Measurements from ENCODE around the gene HSD11B1. TPM values are rescaled to one million over a fixed set of nuclear protein-coding genes. Genes with fewer than 3 reads are reported as not detected.

The HSD11B1 gene
- total RNA-seq, 1 experiment from 2014 or later: not detected

- no peak for ATAC-seq
- Mint-ChIP-seq H3K9me3 (no peaks in the 10 kb centered on the region), H3K4me1 (no peaks in the 10 kb centered on the region), H3K4me3 (no peak overlapping the region), H3K27ac (no peak overlapping the region), H3K27me3 (ENCODE audit: low read depth) (peaks cover 18% of the 10 kb centered on the region), H3K36me3 (no peaks in the 10 kb centered on the region)
- TF ChIP-seq ETV6 (CRISPR knock-in tag; IDR thresholded peaks at IDR 0.05) (no peak), NFATC4 (CRISPR knock-in tag; IDR thresholded peaks at IDR 0.05) (no peak), ZNF396 (CRISPR knock-in tag; IDR thresholded peaks at IDR 0.05; ENCODE audit: borderline replicate concordance) (no peak), MYBL2 (CRISPR knock-in tag; IDR thresholded peaks at IDR 0.05) (no peak), SMAD4 (CRISPR knock-in tag; IDR thresholded peaks at IDR 0.05) (no peak), ZBTB43 (CRISPR knock-in tag; IDR thresholded peaks at IDR 0.05) (no peak), HMGXB4 (CRISPR knock-in tag; IDR thresholded peaks at IDR 0.05) (no peak), GABPB1 (CRISPR knock-in tag; IDR thresholded peaks at IDR 0.05) (no peak), ERG (CRISPR knock-in tag; IDR thresholded peaks at IDR 0.05) (no peak), E2F4 (CRISPR knock-in tag; IDR thresholded peaks at IDR 0.05; ENCODE audit: borderline replicate concordance, low read depth) (no peak), MXD4 (CRISPR knock-in tag; IDR thresholded peaks at IDR 0.05; ENCODE audit: borderline replicate concordance) (no peak), PRRX2 (CRISPR knock-in tag; IDR thresholded peaks at IDR 0.05) (no peak), ZBTB21 (CRISPR knock-in tag; IDR thresholded peaks at IDR 0.05; ENCODE audit: borderline replicate concordance) (no peak)
- TF ChIP-seq, protein P1, sequence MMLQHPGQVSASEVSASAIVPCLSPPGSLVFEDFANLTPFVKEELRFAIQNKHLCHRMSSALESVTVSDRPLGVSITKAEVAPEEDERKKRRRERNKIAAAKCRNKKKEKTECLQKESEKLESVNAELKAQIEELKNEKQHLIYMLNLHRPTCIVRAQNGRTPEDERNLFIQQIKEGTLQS (CRISPR knock-in tag; conservative IDR thresholded peaks at IDR 0.05): no peak
- ChIA-PET POLR2A (no interaction called here), CTCF (interaction anchor here (0.6 to 2.7 kb wide), 4 partner anchors 9 to 171 kb away, joined by 3 to 13 read pairs (median 3); no protein-coding TSS in a partner anchor)
- DNase-seq (ENCODE audit: low spot score): no peak
Measured at GRCh38 chr1:209737118-209737505, 32.5 kb downstream of the HSD11B1 start.

DNA sequence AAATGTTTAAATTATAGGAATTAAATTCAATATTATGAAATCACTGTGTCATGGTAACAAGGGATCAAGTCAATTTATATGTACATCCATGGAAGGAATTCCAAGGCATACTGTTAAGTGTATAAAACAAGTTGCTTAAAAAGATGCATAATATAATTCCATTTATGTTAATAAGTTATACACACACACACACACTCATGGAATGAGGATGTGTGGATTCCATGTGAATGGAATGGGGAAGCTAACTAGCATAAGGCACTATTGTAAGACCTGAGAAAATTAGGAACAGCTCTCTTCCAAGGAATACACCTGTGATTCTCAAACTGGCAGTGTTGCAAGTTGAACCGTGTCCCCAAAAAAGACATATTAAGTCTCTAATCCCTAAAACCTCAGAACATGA is 33.6 kb downstream of the HSD11B1 start:
- Mint-ChIP-seq H3K9me3 (no peaks in the 10 kb centered on the region), H3K27ac (no peak overlapping the region), H3K36me3 (no peaks in the 10 kb centered on the region), H3K27me3 (ENCODE audit: low read depth) (peaks cover 13% of the 10 kb centered on the region), H3K4me1 (no peaks in the 10 kb centered on the region), H3K4me3 (no peak overlapping the region)
- ChIA-PET POLR2A (no interaction called here), CTCF (interaction anchor here (1.4 kb wide), 1 partner anchor 8 kb away, joined by 3 read pairs; no protein-coding TSS in a partner anchor)
- no peak for ATAC-seq
- no peak for DNase-seq (ENCODE audit: low spot score)
- no peak for TF ChIP-seq SMAD4 (CRISPR knock-in tag; IDR thresholded peaks at IDR 0.05)
- TF ChIP-seq TEAD4 (CRISPR knock-in tag; IDR thresholded peaks at IDR 0.05): no peak
- TF ChIP-seq, protein P2, sequence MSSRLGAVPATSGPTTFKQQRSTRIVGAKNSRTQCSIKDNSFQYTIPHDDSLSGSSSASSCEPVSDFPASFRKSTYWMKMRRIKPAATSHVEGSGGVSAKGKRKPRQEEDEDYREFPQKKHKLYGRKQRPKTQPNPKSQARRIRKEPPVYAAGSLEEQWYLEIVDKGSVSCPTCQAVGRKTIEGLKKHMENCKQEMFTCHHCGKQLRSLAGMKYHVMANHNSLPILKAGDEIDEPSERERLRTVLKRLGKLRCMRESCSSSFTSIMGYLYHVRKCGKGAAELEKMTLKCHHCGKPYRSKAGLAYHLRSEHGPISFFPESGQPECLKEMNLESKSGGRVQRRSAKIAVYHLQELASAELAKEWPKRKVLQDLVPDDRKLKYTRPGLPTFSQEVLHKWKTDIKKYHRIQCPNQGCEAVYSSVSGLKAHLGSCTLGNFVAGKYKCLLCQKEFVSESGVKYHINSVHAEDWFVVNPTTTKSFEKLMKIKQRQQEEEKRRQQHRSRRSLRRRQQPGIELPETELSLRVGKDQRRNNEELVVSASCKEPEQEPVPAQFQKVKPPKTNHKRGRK (CRISPR knock-in tag; IDR thresholded peaks at IDR 0.05; ENCODE audit: borderline replicate concordance): no peak
- TF ChIP-seq TCF7 (CRISPR knock-in tag; IDR thresholded peaks at IDR 0.05; ENCODE audit: low read depth): no peak
- no peak for TF ChIP-seq USF1 (CRISPR knock-in tag; IDR thresholded peaks at IDR 0.05)
- TF ChIP-seq CTCF (IDR thresholded peaks at IDR 0.05): no peak
- no peak for TF ChIP-seq ZBTB21 (CRISPR knock-in tag; IDR thresholded peaks at IDR 0.05; ENCODE audit: borderline replicate concordance)
- no peak for TF ChIP-seq GRHL2 (CRISPR knock-in tag; IDR thresholded peaks at IDR 0.05; ENCODE audit: insufficient replicate concordance, severe bottlenecking)
- no peak for TF ChIP-seq HMGA2 (CRISPR knock-in tag; IDR thresholded peaks at IDR 0.05)
- TF ChIP-seq CREM (CRISPR knock-in tag; IDR thresholded peaks at IDR 0.05): no peak
- TF ChIP-seq, protein P3, sequence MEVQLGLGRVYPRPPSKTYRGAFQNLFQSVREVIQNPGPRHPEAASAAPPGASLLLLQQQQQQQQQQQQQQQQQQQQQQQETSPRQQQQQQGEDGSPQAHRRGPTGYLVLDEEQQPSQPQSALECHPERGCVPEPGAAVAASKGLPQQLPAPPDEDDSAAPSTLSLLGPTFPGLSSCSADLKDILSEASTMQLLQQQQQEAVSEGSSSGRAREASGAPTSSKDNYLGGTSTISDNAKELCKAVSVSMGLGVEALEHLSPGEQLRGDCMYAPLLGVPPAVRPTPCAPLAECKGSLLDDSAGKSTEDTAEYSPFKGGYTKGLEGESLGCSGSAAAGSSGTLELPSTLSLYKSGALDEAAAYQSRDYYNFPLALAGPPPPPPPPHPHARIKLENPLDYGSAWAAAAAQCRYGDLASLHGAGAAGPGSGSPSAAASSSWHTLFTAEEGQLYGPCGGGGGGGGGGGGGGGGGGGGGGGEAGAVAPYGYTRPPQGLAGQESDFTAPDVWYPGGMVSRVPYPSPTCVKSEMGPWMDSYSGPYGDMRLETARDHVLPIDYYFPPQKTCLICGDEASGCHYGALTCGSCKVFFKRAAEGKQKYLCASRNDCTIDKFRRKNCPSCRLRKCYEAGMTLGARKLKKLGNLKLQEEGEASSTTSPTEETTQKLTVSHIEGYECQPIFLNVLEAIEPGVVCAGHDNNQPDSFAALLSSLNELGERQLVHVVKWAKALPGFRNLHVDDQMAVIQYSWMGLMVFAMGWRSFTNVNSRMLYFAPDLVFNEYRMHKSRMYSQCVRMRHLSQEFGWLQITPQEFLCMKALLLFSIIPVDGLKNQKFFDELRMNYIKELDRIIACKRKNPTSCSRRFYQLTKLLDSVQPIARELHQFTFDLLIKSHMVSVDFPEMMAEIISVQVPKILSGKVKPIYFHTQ (CRISPR knock-in tag; IDR thresholded peaks at IDR 0.05): no peak
